ENCODE data around the gene CBLIF. TPM values are rescaled to one million over a fixed set of nuclear protein-coding genes. Genes with fewer than 3 reads are reported as not detected.

The CBLIF gene
- total and polyA plus RNA-seq, 8 donors, result 0.05 to 2.1 (median 0.58) TPM; not detected in 4

DNA sequence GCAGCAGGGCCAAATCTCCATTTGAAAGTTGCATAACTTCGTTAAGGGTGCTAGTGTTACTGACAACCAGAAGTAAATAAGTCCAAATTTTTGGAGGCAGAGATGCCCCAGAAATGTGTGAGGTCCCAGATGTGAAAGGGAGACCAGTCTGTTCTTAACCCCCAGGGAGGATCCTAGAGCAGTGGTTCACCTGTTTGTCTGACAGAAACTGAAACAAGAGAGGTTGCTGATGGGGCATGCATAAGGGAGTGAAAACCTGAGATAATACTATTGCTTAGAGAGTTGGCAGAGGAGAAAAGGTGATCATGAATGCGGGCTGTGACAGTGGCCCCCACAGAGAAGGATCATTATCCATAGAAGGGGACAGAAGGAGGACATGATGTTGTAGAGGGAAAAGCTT is 3.8 kb downstream of the CBLIF start:
- H3K9me3 ChIP-seq, result no peaks in the 10 kb centered on the region
- TF ChIP-seq, protein P1, sequence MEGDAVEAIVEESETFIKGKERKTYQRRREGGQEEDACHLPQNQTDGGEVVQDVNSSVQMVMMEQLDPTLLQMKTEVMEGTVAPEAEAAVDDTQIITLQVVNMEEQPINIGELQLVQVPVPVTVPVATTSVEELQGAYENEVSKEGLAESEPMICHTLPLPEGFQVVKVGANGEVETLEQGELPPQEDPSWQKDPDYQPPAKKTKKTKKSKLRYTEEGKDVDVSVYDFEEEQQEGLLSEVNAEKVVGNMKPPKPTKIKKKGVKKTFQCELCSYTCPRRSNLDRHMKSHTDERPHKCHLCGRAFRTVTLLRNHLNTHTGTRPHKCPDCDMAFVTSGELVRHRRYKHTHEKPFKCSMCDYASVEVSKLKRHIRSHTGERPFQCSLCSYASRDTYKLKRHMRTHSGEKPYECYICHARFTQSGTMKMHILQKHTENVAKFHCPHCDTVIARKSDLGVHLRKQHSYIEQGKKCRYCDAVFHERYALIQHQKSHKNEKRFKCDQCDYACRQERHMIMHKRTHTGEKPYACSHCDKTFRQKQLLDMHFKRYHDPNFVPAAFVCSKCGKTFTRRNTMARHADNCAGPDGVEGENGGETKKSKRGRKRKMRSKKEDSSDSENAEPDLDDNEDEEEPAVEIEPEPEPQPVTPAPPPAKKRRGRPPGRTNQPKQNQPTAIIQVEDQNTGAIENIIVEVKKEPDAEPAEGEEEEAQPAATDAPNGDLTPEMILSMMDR (IDR thresholded peaks at IDR 0.05), result no peak
- DNase-seq (no peak), ATAC-seq (no peak), FAIRE-seq (no peak)
- no peaks in the 10 kb centered on the region for H3K27me3 ChIP-seq
- H3K4me3 ChIP-seq, result no peak overlapping the region
- intact Hi-C loops (cut with DNase I), result no loop called here
- peaks cover 0 to 33% (median 19%) of the 10 kb centered on the region in 3 donors for H3K4me1 ChIP-seq
- H3K36me3 ChIP-seq, result no peaks in the 10 kb centered on the region
- no peak overlapping the region for H3K27ac ChIP-seq
- 90 to 91% methylated on average over 2 of the region's 2 CpGs for whole genome bisulfite sequencing, 2 donors

DNA sequence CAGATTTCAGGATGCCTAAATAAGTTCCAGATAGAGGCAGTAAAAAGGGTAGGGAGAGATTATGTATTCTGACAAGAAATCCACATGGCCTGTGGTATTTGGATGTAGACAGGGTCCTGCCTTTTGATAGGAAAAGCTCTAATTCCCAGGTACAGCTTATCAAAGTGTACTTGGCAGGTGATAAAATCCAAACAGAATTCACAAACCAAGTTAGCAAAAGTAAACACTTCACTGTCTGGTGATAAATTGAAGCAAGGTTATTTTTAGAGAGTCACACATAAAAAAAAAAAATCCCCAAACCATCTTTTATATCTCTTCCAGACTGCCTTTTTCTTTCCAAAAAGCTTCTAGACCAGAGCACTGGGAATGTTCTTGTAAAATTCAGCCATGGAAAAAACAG is 5.7 kb downstream of the CBLIF start:
- Histone ChIP-seq H3K36me3 (no peaks in the 10 kb centered on the region), H3K4me1 (peaks cover 0 to 19% (median 18%) of the 10 kb centered on the region in 3 donors), H3K27me3 (no peaks in the 10 kb centered on the region), H3K27ac (peak overlapping the region in 2 of 4 donors; percentile 6 to 46), H3K4me3 (no peak overlapping the region), H3K9me3 (no peaks in the 10 kb centered on the region)
- ATAC-seq (peak; percentile 35 to 94 (median 65)), DNase-seq (no peak), FAIRE-seq (no peak)
- TF ChIP-seq, protein P1 (IDR thresholded peaks at IDR 0.05), result no peak
- intact Hi-C loops (cut with DNase I), result no loop called here

DNA sequence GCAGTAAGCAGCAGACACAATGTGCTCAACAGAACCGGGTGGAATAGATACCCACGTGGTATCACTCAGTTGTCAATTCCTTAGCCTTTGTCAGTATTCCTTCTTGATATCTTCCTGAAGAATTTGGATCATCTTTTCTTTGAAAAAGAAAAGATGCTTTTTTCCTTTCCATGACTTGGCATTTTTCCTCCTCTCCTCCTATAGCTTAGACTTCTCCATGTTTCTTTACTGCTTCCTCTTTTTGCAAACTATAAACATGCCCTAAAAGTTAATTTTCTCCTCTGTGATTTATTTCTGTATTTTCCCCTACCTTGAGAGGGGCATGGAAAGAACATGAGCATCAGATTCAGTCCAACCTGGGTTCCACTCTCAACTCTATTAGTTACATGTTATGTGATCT is 11.7 kb downstream of the CBLIF start:
- Histone ChIP-seq H3K4me3 (no peak overlapping the region), H3K36me3 (no peaks in the 10 kb centered on the region), H3K27me3 (no peaks in the 10 kb centered on the region), H3K9me3 (no peaks in the 10 kb centered on the region), H3K4me1 (no peaks in the 10 kb centered on the region), H3K27ac (no peak overlapping the region)
- intact Hi-C loops (cut with DNase I), result no loop called here
- DNase-seq (no peak), FAIRE-seq (no peak), ATAC-seq (no peak)
- TF ChIP-seq, protein P1 (IDR thresholded peaks at IDR 0.05), result no peak
- 82 to 92% methylated on average over 2 of the region's 2 CpGs for WGBS, 2 donors

DNA sequence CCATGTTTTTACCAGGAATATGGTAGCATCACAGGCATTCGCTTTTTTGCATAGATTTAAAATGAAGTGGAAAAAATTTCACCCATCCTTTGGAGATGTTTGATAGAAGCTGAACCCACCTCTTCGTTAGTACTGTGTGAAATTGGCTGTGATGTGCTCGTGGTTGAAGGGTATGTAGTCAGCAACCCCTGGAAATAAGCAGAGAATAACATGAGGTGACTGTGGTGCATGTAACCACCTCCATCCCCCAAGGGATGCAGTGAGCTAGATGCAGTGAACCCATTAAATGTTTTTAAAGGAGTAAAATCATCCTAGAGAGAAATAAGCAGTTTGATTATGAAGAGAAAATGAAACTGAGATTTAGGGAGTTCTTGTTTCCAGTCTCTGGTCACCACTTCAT is 15.9 kb downstream of the CBLIF start:
- Histone ChIP-seq H3K9me3 (no peaks in the 10 kb centered on the region), H3K27me3 (no peaks in the 10 kb centered on the region), H3K4me3 (no peak overlapping the region), H3K27ac (no peak overlapping the region), H3K4me1 (no peaks in the 10 kb centered on the region), H3K36me3 (no peaks in the 10 kb centered on the region)
- FAIRE-seq (no peak), ATAC-seq (no peak), DNase-seq (no peak)
- WGBS, 2 donors, result 78 to 82% methylated on average over 3 of the region's 3 CpGs
- intact Hi-C loops (cut with DNase I), result loop anchor here in 2 of 3 donors (10.0 kb wide), 1 partner anchor 85 kb away; no protein-coding TSS in a partner anchor
- TF ChIP-seq, protein P1 (IDR thresholded peaks at IDR 0.05), result no peak

DNA sequence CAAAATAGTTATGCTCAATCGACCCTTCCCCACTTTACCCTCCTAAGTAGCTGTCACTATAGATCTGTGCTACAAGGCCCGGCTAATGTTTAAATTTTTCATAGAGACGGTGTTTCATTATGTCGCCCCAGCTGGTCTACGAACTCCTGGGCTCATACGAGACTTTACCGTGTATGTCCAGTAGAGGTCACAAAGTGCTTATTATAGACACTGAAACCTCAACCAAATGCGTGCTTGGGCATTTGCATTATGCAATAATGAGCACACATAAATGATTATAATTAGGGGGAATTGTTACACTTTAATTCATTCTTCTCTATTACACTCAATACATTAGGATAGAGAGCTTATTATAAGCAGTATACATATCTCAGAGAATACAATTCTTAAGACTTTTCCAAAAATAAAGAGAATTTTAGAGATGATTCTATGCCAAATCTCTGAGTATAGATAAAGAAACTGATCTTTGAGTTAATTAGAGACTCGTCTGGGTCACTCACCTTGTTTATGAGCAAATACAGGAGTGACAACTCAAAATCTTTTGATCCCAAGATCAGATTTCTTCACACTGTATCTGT is 22.2 kb downstream of the CBLIF start:
- H3K27ac ChIP-seq, result no peak overlapping the region
- 2 to 3% methylated on average over 9 of the region's 9 CpGs for WGBS, 2 donors
- TF ChIP-seq, protein P1 (IDR thresholded peaks at IDR 0.05), result peak; percentile 21 to 58 (median 50)
- DNase-seq (peak in 3 of 6 donors; percentile 29 to 45 (median 31)), ATAC-seq (peak; percentile 68 to 100 (median 95)), FAIRE-seq (peak; percentile 76)
- H3K36me3 ChIP-seq, result no peaks in the 10 kb centered on the region
- no peaks in the 10 kb centered on the region for H3K27me3 ChIP-seq
- H3K4me1 ChIP-seq, result peaks cover 0 to 5% (median 0%) of the 10 kb centered on the region in 3 donors
- H3K9me3 ChIP-seq, result no peaks in the 10 kb centered on the region
- no peak overlapping the region for H3K4me3 ChIP-seq
- intact Hi-C loops (cut with DNase I), result loop anchor here in 2 of 3 donors (5.0 to 10.0 kb wide), 2 partner anchors 92 to 309 kb away; no protein-coding TSS in a partner anchor

Measured in pancreas (tissue), 10 donors.